ENCODE data around the gene CYTH1. TPM values are rescaled to one million over a fixed set of nuclear protein-coding genes. Genes with fewer than 3 reads are reported as not detected.

The CYTH1 gene
- total RNA-seq, 1 donor from 2014 or later, result 83.5 TPM

DNA sequence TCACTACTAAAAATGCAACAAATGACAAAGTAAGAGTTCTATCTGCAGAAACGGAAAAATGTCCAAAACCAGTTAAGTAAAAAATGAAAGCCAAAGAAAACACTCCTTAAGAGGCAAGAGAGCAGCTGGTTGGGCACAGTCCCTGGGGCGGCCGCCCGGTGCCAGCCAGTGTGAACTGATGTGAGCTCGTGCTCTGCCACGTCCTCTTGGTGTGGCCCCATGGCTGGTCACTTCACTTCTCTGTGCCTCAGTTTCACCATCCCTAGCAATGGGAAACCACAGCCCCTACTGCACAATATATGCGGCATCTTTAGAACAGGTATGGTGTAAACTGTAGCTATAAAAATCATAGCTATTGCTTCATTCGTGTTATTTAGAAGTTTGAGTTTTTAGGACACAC, 37.3 kb upstream of the CYTH1 start:
- intact Hi-C loops (cut with micrococcal nuclease), result loop anchor here (1.0 to 5.0 kb wide), 6 partner anchors 21 to 437 kb away; partner anchors contain the start of gene USP36
- Mint-ChIP-seq H3K4me3 (ENCODE audit: low read depth) (peak overlapping the region; percentile 68), H3K9me3 (no peaks in the 10 kb centered on the region), H3K4me1 (ENCODE audit: low read depth) (peaks cover 54% of the 10 kb centered on the region), H3K27ac (peak overlapping the region; percentile 94), H3K36me3 (ENCODE audit: low read depth) (peaks cover 91% of the 10 kb centered on the region), H3K27me3 (ENCODE audit: low read depth) (no peaks in the 10 kb centered on the region)
- DNase-seq (ENCODE audit: low spot score), result no peak

DNA sequence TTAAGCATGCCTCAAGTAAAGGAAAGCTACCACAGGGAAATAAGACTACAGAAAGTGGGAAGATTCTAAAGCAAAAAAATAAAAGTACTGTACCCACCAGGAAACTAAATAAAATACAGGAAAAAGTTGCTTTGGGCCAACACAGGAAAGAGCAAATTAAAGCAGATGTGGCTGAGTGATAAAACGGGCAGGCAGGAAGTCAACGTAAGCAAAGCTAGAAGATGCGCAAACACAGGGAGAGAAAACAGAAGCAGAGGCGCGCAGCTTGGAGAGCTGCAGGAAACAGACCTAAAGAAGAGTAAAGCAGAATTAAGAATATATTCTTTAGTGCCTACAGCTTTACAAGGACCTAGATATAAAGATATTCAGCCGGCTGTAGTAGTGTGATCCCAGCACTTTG, 36.9 kb upstream of the CYTH1 start:
- peak overlapping the region; percentile 94 for H3K27ac Mint-ChIP-seq
- no peaks in the 10 kb centered on the region for H3K9me3 Mint-ChIP-seq
- peak; percentile 65 for DNase-seq (ENCODE audit: low spot score)
- peak overlapping the region; percentile 68 for H3K4me3 Mint-ChIP-seq (ENCODE audit: low read depth)
- intact Hi-C loops (cut with micrococcal nuclease), result loop anchor here (1.0 to 5.0 kb wide), 6 partner anchors 21 to 437 kb away; partner anchors contain the start of gene USP36
- H3K36me3 Mint-ChIP-seq (ENCODE audit: low read depth), result peaks cover 91% of the 10 kb centered on the region
- H3K27me3 Mint-ChIP-seq (ENCODE audit: low read depth), result no peaks in the 10 kb centered on the region
- H3K4me1 Mint-ChIP-seq (ENCODE audit: low read depth), result peaks cover 54% of the 10 kb centered on the region

DNA sequence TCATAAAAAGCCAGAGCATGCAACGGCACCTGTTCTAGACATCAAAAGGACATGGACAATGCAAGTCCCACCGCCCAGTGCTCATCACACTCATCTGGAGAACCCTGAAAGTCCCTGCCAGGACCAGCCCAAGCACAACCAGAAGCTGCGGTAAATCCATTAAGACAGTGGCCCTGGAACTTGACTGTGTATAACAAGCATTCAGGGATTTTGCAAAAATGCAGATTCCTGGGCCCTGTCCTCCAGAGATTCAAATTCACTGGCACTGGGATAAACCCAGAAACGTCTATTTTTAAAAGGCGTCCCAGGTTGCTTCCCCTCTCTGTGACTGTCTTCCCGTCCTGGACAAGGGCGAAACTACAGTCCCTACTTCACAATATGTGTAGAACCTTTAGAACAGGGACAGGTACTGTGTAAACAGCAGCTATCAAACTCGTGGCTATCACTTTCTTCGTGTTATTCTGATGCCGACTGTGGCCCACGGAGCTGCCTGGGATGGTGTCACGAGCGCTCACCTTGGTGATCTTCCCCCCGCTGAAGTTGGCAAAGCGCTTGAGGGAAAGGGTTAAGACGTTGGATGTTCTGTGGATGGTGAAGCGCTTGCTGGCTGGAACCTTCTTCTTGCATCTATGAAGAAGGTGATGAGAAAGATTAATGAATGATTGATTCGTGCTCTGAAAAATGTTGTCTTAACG, 36.2 kb upstream of the CYTH1 start:
- Mint-ChIP-seq H3K9me3 (no peaks in the 10 kb centered on the region), H3K27me3 (ENCODE audit: low read depth) (no peaks in the 10 kb centered on the region), H3K36me3 (ENCODE audit: low read depth) (peaks cover 91% of the 10 kb centered on the region), H3K4me3 (ENCODE audit: low read depth) (peak overlapping the region; percentile 68), H3K27ac (peak overlapping the region; percentile 94), H3K4me1 (ENCODE audit: low read depth) (peaks cover 53% of the 10 kb centered on the region)
- DNase-seq (ENCODE audit: low spot score), result no peak
- intact Hi-C loops (cut with micrococcal nuclease), result loop anchor here (2.0 to 5.0 kb wide), 5 partner anchors 39 to 436 kb away; no protein-coding TSS in a partner anchor

DNA sequence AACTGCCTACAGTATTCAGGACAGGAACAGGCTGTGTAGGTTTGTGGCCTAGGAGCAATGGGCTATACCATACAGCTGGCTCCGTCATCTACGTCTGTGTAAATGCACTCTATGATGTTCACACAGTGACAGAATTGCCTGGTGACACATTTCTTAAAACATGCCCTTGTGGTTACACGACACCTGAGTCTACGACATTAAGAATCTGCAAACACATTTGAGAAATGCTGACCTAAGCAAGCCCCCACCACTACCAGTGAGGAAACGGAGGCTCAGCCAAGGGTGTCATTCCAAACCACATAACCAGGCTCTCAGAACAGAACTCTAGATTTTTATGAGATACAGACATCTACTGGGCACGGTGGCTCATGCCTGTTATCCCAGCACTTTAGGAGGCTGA, 35.0 kb upstream of the CYTH1 start:
- Mint-ChIP-seq H3K36me3 (ENCODE audit: low read depth) (peaks cover 89% of the 10 kb centered on the region), H3K27ac (peak overlapping the region; percentile 80), H3K9me3 (no peaks in the 10 kb centered on the region), H3K4me3 (ENCODE audit: low read depth) (peak overlapping the region; percentile 49), H3K27me3 (ENCODE audit: low read depth) (no peaks in the 10 kb centered on the region), H3K4me1 (ENCODE audit: low read depth) (peaks cover 51% of the 10 kb centered on the region)
- intact Hi-C loops (cut with micrococcal nuclease), result loop anchor here (5.0 kb wide), 4 partner anchors 60 to 435 kb away; no protein-coding TSS in a partner anchor
- peak; percentile 71 for DNase-seq (ENCODE audit: low spot score)

DNA sequence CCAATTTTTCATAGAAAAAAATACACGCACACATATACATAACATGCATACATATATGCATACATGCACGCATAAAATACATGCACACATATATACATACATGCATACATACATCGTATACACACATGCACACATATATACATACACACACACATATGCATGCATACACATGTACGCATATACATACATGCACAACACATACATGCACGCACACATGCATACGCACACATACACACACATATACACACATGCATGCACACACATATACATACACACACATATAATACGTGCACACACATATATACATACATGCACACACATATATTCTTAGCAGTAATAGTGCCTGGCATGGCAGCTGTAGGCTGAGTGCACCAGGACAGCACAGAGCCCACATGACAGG, 33.6 kb upstream of the CYTH1 start:
- Mint-ChIP-seq H3K4me3 (ENCODE audit: low read depth) (no peak overlapping the region), H3K27ac (no peak overlapping the region), H3K27me3 (ENCODE audit: low read depth) (no peaks in the 10 kb centered on the region), H3K36me3 (ENCODE audit: low read depth) (peaks cover 90% of the 10 kb centered on the region), H3K4me1 (ENCODE audit: low read depth) (peaks cover 42% of the 10 kb centered on the region), H3K9me3 (no peaks in the 10 kb centered on the region)
- DNase-seq (ENCODE audit: low spot score), result no peak
- intact Hi-C loops (cut with micrococcal nuclease), result loop anchor here (5.0 kb wide), 4 partner anchors 58 to 433 kb away; no protein-coding TSS in a partner anchor

DNA sequence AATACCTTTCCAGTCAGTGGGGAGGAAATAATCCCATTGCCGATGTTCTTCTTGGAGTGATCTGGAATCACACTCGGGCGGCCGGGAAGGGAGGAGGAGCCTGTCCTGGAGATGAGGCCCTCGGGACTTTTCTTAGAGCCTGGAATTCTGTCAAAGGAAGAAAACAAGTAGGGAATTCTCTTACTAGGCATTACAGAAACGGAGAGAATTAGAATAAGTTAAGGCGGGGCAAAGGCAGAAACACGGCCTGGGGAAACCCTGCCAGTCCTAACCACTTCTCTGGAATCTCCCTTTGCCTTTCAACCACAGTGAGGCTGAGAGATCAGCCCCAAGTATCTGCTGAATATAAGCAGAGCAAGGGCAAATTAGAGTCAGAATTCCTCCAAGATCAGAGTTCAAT, 30.8 kb upstream of the CYTH1 start:
- peaks cover 18% of the 10 kb centered on the region for H3K4me1 Mint-ChIP-seq (ENCODE audit: low read depth)
- H3K36me3 Mint-ChIP-seq (ENCODE audit: low read depth), result peaks cover 87% of the 10 kb centered on the region
- H3K27ac Mint-ChIP-seq, result no peak overlapping the region
- intact Hi-C loops (cut with micrococcal nuclease), result no loop called here
- no peak for DNase-seq (ENCODE audit: low spot score)
- no peaks in the 10 kb centered on the region for H3K9me3 Mint-ChIP-seq
- H3K4me3 Mint-ChIP-seq (ENCODE audit: low read depth), result no peak overlapping the region
- H3K27me3 Mint-ChIP-seq (ENCODE audit: low read depth), result no peaks in the 10 kb centered on the region

DNA sequence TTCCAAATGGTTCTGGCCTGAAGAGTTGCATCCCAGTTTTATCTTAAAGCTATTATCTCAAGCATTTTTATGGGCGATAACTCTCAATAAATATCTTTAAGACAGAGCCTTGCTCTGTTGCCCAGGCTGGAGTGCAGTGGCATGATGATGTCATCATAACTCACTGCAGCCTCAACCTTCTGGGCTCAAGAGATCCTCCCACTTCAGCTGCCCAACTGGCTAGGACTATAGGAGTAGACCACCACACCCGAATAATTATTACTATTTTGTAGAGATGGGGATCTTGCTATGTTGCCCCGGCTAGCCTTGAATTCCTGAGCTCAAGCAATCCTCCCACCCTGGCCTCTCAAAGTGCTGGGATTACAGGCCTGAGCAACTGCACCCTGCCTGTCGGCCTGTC, 26.1 kb upstream of the CYTH1 start:
- H3K27ac Mint-ChIP-seq, result no peak overlapping the region
- peaks cover 86% of the 10 kb centered on the region for H3K36me3 Mint-ChIP-seq (ENCODE audit: low read depth)
- no peak for DNase-seq (ENCODE audit: low spot score)
- peaks cover 33% of the 10 kb centered on the region for H3K4me1 Mint-ChIP-seq (ENCODE audit: low read depth)
- H3K4me3 Mint-ChIP-seq (ENCODE audit: low read depth), result no peak overlapping the region
- H3K27me3 Mint-ChIP-seq (ENCODE audit: low read depth), result no peaks in the 10 kb centered on the region
- intact Hi-C loops (cut with micrococcal nuclease), result no loop called here
- no peaks in the 10 kb centered on the region for H3K9me3 Mint-ChIP-seq

DNA sequence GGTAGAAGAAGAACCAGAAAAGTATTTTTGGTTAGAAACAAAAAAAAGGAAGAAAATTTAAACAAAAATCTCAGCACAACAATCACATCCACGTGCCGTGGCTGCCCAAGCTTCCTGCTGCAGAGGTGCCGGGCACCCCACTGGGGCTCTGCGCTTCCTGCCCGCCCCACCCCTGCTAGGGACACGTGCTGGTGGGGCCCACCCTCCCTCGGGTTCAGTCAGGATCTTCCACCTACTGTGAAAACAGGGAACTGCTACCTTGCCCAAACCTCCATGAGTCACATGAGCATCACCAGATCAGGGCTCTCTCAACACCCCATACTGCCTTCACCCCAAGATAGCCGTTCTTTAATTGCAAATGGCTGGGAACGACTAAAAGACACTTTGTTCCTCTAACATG, 24.4 kb upstream of the CYTH1 start:
- peak overlapping the region; percentile 86 for H3K27ac Mint-ChIP-seq
- no peaks in the 10 kb centered on the region for H3K9me3 Mint-ChIP-seq
- intact Hi-C loops (cut with micrococcal nuclease), result no loop called here
- H3K4me1 Mint-ChIP-seq (ENCODE audit: low read depth), result peaks cover 33% of the 10 kb centered on the region
- peaks cover 83% of the 10 kb centered on the region for H3K36me3 Mint-ChIP-seq (ENCODE audit: low read depth)
- H3K27me3 Mint-ChIP-seq (ENCODE audit: low read depth), result no peaks in the 10 kb centered on the region
- H3K4me3 Mint-ChIP-seq (ENCODE audit: low read depth), result no peak overlapping the region
- DNase-seq (ENCODE audit: low spot score), result no peak

DNA sequence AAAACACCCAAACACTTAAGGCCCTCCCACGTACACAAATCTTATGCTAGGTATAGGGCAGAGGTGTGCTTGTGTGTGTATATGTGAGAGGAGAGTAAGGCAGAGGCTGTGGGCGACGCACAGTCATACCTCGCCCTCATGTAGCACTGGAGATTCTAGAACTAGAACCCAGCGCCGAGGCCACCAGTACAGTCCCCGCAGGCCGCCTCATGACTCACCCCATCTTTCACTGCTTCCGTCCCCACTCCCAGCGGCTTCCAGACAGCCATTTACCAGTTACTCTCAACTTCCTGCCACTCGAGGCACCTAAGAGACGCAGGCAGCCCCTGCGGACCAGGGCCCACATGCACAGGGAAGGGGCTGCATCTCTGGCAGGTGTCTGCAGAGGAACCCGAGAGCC, 23.2 kb upstream of the CYTH1 start:
- Mint-ChIP-seq H3K4me3 (ENCODE audit: low read depth) (no peak overlapping the region), H3K36me3 (ENCODE audit: low read depth) (peaks cover 80% of the 10 kb centered on the region), H3K9me3 (no peaks in the 10 kb centered on the region)

DNA sequence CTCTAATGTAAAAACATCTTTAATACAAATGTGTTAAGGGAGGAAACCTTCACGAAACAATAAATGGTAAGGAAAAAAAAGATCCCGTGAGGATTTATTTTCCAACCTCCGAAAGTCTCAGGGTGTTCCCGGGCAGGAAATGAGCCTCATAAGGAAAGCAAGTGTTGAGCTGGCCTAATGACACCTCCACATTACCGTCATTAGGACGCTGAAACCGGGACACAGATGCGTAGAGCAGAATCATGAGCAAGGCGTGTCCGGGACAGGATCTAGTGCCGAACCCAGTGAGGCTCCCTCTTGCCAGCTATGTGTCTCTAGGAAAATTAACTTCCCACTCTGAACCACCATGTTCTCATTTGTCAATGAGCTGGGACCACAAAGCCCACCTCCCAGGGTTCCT, 22.7 kb upstream of the CYTH1 start:
- Mint-ChIP-seq H3K4me1 (ENCODE audit: low read depth) (peaks cover 32% of the 10 kb centered on the region), H3K27ac (peak overlapping the region; percentile 86), H3K9me3 (no peaks in the 10 kb centered on the region), H3K36me3 (ENCODE audit: low read depth) (peaks cover 80% of the 10 kb centered on the region), H3K4me3 (ENCODE audit: low read depth) (no peak overlapping the region), H3K27me3 (ENCODE audit: low read depth) (no peaks in the 10 kb centered on the region)
- no peak for DNase-seq (ENCODE audit: low spot score)
- intact Hi-C loops (cut with micrococcal nuclease), result no loop called here

More for the DNA sequence above, 23.2 kb upstream of the CYTH1 start:
- intact Hi-C loops (cut with micrococcal nuclease), result no loop called here
- Mint-ChIP-seq H3K4me1 (ENCODE audit: low read depth) (peaks cover 31% of the 10 kb centered on the region), H3K27ac (peak overlapping the region; percentile 86), H3K27me3 (ENCODE audit: low read depth) (no peaks in the 10 kb centered on the region)
- peak; percentile 54 for DNase-seq (ENCODE audit: low spot score)

DNA sequence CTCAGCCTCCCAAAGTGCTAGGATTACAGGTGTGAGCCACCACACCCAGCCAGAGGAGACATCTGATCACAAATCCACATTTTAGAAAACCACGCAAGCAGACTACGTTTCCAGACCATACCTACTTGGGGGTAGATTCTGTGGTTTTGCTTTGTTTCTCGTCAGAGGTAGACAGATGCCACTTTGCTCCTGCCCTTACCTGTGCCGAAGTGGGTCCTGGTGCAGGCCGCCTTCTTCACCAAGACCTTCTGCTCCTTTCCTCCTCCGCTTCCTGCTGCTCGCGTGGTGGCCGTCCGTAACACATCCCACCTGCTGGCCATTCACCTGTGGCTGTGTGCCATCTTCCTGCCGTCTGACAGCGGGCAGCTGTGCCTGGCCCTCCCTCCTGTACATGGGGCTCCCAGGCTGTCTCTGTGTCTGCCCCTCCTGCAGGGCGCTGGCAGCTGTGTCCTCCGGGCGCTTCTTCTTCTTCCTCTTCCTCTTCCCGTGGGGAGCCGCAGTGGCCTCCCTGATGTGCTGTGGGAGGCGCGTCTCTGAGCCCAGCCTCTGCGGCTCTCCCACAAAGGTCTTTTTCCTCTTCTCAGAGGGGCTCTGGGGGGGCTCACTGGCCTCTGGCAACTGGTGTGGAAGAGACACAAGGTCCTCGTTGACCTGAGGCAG, 21.2 kb upstream of the CYTH1 start:
- Mint-ChIP-seq H3K27ac (peak overlapping the region; percentile 7), H3K4me3 (ENCODE audit: low read depth) (peak overlapping the region; percentile 8), H3K9me3 (no peaks in the 10 kb centered on the region), H3K27me3 (ENCODE audit: low read depth) (no peaks in the 10 kb centered on the region), H3K4me1 (ENCODE audit: low read depth) (peaks cover 43% of the 10 kb centered on the region), H3K36me3 (ENCODE audit: low read depth) (peaks cover 83% of the 10 kb centered on the region)
- DNase-seq (ENCODE audit: low spot score), result no peak
- intact Hi-C loops (cut with micrococcal nuclease), result no loop called here

DNA sequence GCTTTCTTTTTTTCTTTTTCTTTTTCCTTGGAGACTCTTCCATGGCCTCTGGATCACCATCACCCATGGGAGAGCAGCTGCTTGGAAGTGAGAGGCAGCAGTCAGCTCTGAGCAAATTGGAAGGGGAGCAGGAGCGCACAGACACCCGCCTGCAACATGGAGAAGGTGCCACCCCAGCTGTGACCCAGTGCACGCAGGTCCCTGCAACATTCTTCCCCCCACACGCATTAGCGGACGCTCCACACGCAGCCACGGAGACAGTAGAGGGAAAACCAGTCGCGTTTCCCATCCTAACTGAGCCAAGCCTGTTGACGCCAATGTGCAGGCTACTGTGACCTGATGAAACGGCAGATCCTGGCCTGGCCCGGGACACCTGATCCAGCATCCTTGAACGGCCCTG, 20.4 kb upstream of the CYTH1 start:
- Mint-ChIP-seq H3K4me1 (ENCODE audit: low read depth) (peaks cover 49% of the 10 kb centered on the region), H3K27ac (no peak overlapping the region), H3K4me3 (ENCODE audit: low read depth) (no peak overlapping the region), H3K9me3 (no peaks in the 10 kb centered on the region), H3K27me3 (ENCODE audit: low read depth) (no peaks in the 10 kb centered on the region), H3K36me3 (ENCODE audit: low read depth) (peaks cover 82% of the 10 kb centered on the region)
- intact Hi-C loops (cut with micrococcal nuclease), result no loop called here
- DNase-seq (ENCODE audit: low spot score), result no peak

DNA sequence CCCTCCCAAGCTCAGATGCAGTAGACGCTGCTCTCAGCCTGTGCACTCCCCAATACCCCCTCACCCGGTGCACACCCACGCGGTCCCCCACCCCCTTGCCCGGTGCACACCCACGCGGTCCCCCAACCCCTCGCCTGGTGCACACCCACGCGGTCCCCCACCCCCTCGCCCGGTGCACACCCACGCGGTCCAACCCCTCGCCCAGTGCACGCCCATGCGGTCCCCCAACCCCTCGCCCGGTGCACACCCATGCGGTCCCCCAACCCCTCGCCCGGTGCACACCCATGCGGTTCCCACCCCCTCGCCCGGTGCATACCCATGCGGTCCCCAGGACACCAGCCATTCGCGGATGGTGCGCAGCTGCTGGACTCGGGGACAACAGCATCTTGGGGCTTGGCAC, 19.9 kb upstream of the CYTH1 start:
- Mint-ChIP-seq H3K27ac (no peak overlapping the region), H3K27me3 (ENCODE audit: low read depth) (no peaks in the 10 kb centered on the region), H3K4me1 (ENCODE audit: low read depth) (peaks cover 47% of the 10 kb centered on the region), H3K4me3 (ENCODE audit: low read depth) (no peak overlapping the region), H3K9me3 (no peaks in the 10 kb centered on the region), H3K36me3 (ENCODE audit: low read depth) (peaks cover 78% of the 10 kb centered on the region)
- intact Hi-C loops (cut with micrococcal nuclease), result no loop called here
- no peak for DNase-seq (ENCODE audit: low spot score)

All from activated T-helper 2 cell treated with anti-CD3 and anti-CD28 coated beads, Interferon-gamma antibody, Interleukin-2, Interleukin-4, amounts not matched to agents 10 μg/mL and 5 μg/mL and 100 μg/mL, durations not matched to agents 14 hours and 24 hours and 36 hours (primary cell).